GM20000 (cell line): ENCODE results near the gene CCDC102B.
"Not testable (repeated sequence)": the region's sequence is repeated elsewhere in the genome, so short reads cannot be mapped to it uniquely, and the experiment has no call there.

Source experiments
- DNase-seq: peaks from one replicate; pipeline ENCODE4 v3.0.0; 2012; ENCODE audit warnings: low spot score
- CTCF ChIP-seq: IDR thresholded peaks from 2 replicates; pipeline ENCODE4 v1.5.1; 2012; ENCODE audit warnings: mild to moderate bottlenecking, control low read depth; ENCODE audit errors: extremely low read depth, missing control alignments

Gene CCDC102B

GRCh38 chr18:68772268-68772667, 25.6 kb upstream of the CCDC102B start:
- no peak for TF ChIP-seq CTCF
- no peak for DNase-seq

- DNase-seq, result no peak
Observed at GRCh38 chr18:68778280-68778886, 19.5 kb upstream of the CCDC102B start.

GRCh38 chr18:68779169-68779568, 18.7 kb upstream of the CCDC102B start:
- DNase-seq, result no peak
- TF ChIP-seq CTCF, result no peak

More at GRCh38 chr18:68778280-68778886, 19.5 kb upstream of the CCDC102B start:
- no peak for TF ChIP-seq CTCF

GRCh38 chr18:68780802-68781635, 16.9 kb upstream of the CCDC102B start:
- no peak for DNase-seq
- no peak for TF ChIP-seq CTCF

GRCh38 chr18:68783506-68783905, 14.4 kb upstream of the CCDC102B start:
- TF ChIP-seq CTCF, result no peak
- DNase-seq, result peak; percentile 1

GRCh38 chr18:68784071-68784470, 13.8 kb upstream of the CCDC102B start:
- DNase-seq, result no peak
- no peak for TF ChIP-seq CTCF

GRCh38 chr18:68790290-68790689, 7.6 kb upstream of the CCDC102B start:
- not testable (repeated sequence) for DNase-seq
